HG03108 (cell line): ENCODE results near the gene DISP2.

ENCODE experiments used
- ATAC-seq: cut with Tn5 transposase; IDR thresholded peaks from one replicate; pipeline ENCODE4 v1.9.1; 2021; ENCODE audit warnings: moderate library complexity; ENCODE audit not compliant: unreplicated experiment

Gene DISP2

DNA sequence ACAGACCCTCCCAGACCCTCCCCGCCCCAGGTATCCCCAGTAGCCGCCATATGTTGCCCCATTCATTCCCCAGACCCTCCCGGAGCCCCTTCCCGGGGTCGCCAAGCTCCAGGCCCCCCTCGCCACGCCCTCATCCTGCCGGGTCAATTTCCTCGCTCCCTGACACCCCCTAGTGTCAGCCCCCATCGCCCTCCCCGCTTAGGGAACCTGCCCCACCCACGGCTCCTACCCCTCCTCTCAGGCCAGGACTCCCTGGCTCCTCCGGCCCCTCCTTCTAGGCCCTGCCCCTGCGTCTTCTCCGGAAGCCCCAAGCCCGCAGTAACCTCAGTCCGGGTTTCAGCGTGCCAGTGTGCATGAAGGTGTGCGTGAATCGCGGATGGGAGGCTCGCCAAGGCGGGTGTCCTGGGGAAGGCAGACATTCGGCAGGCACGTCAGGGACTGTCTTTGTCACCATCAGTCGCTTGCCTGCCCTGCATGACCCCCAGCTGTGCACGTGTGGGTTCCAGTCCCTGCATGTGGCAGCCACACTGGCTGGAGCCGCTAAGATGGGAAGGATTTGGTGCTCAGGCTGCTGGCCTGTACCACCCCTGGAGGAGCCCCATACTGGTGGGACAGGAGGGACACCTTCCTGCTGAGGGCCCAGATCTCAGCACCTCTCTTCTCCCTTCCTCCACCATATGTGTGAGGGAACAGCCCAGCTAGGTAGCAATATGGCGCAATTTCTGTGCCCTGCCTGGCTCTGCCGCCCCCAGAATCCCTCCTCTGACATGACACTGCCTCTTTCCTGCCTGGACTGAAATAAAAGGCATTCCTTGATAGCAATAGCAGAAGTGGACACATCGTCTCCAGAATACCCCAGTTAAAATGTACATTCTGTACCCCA lies 693 bp downstream of the DISP2 start:
- ATAC-seq, result peak; percentile 17

DNA sequence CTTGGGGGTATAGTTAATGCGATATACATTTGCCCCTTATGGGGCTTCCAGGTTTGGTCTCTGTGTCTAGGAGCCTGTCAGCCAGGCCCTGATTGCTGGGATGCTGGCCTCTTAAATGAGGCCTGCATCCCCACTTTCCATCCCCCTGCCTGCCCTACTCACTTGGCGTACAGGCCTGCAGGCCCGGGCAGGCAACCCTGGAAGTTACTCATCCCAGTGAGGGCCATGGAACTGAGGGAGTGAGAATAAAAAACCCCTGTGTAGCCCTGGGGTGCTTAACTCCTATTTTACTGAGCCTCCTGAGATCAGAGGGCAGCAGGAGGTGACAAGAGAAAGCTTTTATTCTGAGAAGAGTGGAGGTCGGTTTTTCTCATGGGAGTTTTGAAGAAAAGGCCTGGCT lies 2.0 kb downstream of the DISP2 start:
- no peak for ATAC-seq

DNA sequence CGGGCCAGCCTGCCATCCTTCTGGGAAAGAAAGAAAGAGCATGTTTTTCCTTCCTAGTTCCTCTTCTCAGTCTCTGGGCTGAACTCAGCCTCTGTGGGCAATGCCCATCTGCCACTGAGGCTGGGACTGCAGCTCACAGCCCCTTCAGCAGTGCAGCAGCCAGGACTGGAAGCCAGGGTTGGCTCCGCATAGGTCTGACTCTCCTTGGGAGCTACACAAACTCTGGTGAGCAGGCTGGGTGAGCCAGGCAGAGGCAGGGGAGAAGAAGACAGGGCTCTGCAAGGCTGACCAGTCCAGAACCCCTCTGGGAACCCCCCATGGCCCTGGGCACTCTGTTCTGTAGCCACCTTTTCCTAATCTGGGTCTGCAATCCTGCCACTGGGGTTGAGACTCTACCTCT lies 3.6 kb downstream of the DISP2 start:
- no peak for ATAC-seq

DNA sequence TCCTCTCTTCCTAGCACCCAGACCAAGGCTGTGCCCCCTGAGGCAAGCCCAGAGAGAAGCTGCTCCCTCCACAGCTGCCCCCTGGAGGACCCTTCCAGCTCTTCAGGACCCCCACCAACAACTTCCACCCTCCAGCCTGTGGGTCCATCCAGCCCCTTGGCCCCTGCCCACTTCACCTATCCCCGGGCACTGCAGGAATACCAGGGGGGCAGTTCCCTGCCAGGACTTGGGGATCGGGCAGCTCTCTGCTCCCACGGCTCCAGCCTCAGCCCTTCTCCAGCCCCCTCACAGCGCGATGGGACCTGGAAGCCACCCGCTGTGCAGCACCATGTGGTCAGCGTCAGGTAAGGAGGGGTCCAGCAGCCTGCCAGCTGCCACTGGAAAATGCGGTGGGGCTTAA lies 5.6 kb downstream of the DISP2 start:
- ATAC-seq, result no peak

DNA sequence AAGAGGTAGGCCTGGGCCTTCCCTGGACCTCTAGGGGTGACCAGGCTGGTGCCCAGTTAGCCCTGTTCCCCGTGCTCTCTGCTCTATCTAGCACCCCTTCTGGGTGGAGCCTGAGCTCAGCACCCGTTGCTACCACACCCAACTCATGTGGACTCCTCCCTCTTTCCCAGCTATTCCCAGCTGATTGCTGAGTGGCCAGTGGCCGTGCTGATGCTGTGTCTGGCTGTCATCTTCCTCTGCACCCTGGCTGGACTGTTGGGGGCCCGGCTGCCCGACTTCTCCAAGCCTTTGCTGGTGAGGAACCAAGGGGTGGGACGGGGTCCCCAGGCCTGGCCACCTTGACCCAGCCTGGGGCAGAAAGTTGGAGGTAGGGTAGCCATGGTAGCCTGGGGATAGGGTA lies 6.2 kb downstream of the DISP2 start:
- ATAC-seq, result no peak

DNA sequence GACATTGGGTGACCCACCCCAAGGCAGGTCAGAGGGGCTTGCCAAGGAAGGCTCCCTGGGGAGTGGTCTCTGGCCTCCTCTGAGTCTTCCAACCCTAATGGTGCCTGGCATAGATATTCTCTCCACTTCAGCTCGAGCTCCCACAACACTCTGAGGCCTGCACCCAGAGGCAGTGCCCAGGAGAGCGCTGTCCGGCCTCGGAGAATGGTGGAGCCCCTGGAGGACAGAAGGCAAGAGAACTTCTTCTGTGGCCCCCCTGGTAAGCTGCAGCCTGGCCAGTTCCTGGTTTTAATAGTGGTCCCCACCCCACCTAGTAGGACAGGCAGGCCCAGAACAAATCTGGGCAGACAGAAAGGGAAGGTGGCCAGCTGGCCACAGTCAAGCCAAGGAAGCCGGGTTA lies 7.0 kb downstream of the DISP2 start:
- ATAC-seq, result no peak

DNA sequence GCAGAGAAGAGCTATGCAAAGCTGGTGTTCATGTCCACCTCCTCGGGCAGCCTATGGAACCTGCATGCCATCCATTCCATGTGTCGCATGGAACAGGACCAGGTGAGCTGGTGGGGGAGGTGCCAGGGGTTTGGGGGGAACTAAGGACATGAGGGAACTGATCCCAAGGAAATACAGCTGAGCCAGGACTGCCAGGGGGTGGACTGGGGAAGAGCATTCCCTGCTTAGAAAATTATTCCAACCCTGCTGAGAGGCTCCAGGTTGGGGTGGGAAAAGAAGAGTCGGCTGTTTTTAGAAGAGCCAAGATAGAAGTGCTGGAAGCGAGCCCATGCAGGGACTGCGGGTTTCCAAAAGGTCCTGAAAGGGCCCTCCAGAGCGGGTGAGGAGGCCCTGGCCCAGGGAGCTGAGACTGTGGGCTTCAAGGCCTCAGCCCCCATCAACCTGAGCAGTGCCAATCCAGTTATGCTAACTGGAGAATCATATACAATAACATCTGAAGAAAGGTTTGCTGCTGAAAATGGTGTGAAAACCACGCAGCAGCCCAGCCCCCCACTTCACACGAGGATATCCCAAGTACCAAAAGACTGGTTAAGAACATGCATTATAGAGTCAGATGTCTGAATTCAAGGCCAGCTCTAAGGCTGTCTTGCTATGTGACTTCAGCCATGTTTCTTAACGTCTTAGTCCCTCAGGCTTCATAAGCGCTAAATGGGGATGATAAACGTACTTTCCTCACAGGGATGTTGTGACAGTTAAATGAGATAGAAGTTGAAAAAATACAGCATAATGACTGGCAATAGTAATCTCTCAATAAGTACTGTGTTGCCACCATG lies 7.8 kb downstream of the DISP2 start:
- ATAC-seq, result no peak

DNA sequence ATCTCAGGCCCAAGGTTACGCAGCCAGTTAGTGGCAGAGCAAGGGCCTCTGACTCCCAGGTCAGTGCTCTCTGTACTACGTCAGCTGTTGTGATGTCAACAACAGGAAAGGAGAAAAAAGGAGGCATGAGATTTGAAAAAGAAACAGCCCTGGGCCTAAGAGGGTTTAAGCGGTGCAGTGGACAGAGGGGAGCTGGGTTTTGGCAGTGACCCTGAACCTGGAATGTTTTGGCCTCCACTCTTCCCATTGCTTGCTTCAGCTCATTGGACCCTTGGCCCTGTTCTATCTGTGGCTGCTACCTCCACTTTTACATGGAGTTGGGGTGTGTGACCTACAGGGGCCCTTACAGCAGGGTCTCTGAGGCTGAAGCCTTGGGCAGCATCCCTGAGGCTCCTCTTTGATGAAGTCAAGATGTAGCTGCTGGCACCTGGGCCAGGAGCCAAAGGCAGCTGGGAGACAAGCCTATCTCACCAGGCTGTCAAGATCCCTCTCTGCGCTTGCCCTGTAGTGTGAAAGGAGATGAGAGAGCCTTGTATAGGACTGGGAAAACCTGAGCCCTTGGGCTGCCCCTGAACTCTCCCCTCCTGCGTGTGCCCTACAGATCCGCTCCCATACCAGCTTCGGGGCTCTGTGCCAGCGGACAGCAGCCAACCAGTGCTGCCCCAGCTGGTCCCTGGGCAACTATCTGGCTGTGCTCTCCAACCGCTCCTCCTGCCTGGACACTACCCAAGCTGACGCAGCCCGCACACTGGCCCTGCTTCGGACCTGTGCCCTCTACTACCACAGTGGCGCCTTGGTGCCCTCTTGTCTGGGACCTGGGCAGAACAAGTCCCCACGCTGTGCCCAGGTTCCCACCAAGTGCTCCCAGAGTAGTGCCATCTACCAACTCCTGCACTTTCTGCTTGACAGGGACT lies 8.7 kb downstream of the DISP2 start:
- no peak for ATAC-seq

DNA sequence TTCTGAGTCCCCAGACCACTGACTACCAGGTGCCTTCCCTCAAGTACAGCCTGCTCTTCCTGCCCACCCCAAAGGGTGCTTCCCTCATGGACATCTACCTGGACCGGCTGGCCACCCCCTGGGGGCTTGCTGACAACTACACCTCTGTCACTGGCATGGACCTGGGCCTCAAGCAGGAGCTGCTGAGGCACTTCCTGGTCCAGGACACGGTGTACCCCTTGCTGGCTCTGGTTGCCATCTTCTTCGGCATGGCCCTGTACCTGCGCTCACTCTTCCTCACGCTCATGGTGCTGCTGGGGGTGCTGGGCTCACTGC lies 9.3 kb downstream of the DISP2 start:
- ATAC-seq, result no peak

DNA sequence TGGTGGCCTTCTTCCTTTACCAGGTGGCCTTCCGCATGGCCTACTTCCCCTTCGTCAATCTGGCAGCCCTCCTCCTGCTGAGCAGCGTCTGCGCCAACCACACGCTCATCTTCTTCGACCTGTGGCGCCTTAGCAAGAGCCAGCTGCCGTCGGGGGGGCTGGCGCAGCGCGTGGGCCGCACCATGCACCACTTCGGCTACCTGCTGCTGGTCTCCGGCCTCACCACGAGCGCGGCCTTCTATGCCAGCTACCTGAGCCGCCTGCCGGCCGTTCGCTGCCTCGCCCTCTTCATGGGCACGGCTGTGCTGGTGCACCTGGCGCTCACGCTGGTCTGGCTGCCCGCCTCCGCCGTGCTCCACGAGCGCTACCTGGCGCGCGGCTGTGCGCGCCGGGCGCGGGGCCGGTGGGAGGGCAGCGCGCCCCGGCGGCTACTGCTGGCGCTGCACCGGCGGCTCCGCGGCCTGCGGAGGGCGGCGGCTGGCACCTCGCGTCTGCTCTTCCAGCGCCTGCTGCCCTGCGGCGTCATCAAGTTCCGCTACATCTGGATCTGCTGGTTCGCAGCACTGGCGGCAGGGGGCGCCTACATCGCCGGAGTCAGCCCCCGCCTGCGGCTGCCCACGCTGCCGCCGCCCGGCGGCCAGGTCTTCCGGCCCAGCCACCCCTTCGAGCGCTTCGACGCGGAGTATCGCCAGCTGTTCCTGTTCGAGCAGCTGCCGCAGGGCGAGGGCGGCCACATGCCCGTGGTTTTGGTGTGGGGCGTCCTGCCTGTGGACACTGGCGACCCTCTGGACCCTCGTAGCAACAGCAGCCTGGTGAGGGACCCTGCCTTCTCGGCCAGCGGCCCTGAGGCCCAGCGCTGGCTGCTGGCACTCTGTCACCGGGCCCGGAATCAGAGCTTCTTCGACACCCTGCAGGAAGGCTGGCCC lies 9.9 kb downstream of the DISP2 start:
- peak; percentile 79 for ATAC-seq

DNA sequence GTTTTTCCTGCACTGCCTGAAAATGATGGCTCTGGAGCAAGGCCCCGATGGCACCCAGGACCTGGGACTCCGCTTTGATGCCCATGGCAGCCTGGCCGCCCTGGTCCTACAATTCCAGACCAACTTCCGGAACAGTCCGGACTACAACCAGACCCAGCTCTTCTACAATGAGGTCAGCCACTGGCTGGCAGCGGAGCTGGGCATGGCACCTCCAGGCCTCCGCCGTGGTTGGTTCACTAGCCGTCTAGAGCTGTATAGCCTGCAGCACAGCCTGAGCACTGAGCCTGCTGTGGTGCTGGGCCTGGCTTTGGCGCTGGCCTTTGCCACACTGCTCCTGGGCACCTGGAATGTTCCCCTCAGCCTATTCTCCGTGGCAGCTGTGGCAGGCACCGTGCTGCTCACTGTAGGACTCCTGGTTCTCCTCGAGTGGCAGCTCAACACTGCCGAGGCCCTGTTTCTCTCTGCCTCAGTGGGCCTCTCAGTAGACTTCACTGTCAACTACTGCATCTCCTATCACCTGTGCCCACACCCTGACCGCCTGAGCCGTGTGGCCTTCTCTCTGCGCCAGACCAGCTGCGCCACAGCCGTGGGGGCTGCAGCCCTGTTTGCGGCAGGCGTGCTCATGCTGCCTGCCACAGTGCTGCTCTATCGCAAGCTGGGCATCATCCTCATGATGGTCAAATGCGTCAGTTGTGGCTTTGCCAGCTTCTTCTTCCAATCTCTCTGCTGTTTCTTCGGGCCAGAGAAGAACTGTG lies 10.9 kb downstream of the DISP2 start:
- ATAC-seq, result no peak

DNA sequence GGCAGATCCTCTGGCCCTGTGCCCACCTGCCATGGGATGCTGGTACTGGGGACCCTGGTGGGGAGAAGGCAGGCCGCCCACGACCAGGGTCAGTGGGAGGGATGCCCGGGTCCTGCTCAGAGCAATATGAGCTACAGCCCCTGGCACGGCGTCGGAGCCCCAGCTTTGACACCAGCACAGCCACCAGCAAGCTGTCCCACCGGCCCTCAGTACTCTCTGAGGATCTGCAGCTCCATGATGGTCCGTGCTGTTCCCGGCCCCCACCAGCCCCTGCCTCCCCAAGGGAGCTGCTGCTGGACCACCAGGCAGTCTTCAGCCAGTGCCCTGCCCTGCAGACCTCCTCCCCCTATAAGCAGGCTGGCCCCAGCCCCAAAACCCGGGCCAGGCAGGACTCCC lies 11.5 kb downstream of the DISP2 start:
- no peak for ATAC-seq

DNA sequence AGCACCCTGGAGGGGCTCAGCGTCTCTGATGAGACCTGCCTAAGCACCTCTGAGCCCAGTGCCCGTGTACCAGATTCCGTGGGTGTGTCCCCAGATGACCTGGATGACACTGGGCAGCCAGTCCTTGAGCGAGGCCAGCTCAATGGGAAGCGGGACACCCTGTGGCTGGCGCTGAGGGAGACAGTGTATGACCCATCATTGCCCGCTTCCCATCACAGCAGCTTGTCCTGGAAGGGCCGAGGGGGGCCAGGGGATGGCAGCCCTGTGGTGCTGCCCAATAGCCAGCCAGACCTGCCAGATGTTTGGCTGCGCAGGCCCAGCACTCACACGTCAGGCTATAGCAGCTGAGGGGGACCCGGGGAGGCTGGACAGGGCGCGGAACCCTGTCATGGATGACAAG lies 12.0 kb downstream of the DISP2 start:
- no peak for ATAC-seq

DNA sequence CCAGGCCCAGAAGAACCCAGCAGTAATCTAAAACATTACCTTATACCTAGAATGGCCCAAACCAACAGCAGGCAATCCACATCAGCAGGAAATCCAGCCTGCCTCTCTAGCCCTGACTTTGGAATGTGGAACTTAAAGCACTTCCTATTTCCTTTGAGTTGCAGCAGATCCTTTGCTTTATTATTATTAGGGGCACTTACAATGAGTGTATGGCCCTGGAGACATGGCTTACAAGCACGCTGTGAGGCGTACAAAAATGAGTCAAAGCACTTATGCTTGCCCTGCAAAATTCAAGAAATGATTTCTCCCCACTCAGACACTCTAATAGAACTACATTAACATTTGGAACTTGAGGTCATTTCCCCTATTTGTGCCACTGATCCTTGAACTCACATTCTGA lies 15.0 kb downstream of the DISP2 start:
- no peak for ATAC-seq

DNA sequence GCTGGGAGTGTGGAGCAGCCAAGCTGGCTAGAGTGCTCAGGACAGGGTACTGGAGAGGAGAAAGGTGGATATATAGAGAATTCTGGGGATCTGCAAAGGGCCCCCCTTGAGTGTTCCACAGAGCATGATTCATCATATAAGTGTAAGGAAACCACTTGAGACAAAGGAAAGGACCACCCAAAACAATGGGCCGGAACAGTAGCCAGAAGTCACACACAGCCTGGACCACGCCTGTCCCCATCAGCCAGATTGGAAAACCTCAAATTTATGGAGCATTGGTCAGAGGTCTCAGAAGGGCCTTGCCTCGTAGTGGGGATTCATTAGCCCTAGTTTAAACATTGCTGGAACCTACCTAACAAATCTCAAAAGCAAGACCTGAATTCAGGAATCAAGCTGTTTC lies 19.6 kb downstream of the DISP2 start:
- no peak for ATAC-seq

DNA sequence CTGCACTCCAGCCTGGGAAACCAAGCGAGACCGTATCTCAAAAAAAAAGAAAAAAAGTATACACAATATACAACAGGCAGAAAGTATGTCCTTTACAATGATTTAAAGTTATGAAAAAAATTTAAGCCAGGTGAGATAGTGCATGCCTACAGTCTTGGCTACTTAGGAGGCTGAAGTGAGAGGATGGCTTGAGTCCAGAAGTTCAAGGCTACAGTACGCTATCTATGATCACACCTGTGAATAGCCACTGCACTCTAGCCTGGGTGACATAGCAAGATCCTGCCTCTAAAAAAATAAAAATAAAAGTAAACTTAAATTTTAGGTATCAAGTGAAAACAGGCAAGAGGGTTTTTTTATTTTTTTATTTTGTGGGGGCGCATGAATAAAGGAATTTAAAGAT lies 21.4 kb downstream of the DISP2 start:
- no peak for ATAC-seq

DNA sequence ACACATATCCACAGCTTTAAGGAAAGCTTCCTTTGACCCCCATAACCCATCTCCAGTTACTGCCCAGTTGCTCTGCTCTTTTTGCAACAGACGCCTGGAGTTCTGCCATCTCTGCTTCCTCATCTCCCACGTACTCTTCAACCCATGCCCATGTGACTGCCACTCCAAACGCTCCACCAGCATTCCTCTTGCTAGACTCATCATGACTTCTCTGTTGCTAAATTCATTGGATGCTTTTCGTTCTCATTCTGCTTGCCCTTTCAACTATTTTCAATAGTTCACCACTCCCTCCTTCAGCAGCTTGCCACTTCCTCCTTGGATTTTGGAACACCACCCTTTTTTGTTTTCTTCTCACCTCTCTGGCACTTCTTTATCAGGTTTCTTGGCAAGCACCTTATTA lies 21.8 kb downstream of the DISP2 start:
- ATAC-seq, result no peak

DNA sequence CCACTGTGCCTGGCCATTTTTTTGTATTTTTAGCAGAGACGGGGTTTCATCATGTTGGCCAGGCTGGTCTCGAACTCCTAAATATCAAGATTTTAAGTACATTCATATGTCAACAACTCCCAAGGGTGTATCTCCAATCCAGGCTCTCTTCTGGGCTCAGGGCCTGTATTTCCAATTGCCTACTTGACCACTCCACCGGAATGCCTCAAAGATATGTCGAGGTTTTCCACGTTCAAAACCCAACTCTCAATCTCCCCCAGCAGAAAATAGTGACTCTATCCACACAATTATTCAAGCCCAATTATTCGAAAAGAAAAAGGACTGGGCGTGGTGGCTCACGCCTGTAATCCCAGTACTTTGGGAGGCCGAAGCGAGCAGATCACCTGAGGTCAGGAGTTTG lies 22.6 kb downstream of the DISP2 start:
- no peak for ATAC-seq

DNA sequence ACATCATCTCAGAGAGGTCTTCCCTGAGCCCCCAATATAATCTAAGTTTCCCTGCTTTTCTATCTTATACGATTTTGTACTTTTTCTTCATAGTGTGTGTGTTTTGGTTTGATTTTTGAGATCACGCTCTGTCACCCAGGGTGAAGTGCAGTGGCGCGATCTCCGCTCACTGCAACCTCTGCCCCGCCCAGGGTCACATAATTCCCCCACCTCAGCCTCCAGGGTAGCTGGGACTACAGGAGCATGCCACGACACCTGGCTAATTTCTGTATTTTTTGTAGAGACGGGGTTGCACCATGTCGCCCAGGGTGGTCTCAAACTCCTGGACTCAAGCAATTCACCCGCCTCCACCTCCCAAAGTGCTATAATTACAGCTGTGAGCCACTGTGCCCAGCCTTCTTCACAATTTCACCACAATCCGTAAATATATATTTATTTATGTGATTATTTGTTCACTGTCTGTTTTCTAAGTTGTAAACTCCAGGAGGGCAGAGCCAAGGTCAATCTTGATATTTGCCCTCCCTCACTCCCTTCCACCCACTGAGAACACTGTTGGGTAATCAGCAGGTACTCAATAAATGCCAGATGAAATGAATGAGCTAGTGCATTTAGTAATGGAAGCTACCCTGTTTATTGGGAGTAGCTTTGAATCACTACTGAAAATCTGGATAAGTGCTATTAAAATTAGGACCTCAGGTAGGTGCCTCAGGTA lies 24.0 kb downstream of the DISP2 start:
- ATAC-seq, result no peak
